Common myeloid progenitor, CD34-positive (primary cell): ENCODE data around the gene TMEM121.
"Not testable (repeated sequence)": the region's sequence is repeated elsewhere in the genome, so short reads cannot be mapped to it uniquely, and the experiment has no call there.

Experiments
- CTCF ChIA-PET: fragments of 350-600 bp; sonication (Branson Sonifier 250); formaldehyde crosslinking; loops from one replicate; lab custom pipeline; 2021; ENCODE audit warnings: antibody characterized with exemption; lab: Charles Lee
- POLR2A ChIA-PET: fragments of 350-600 bp; sonication (Branson Sonifier 250); formaldehyde crosslinking; loops from one replicate; lab custom pipeline; 2021; ENCODE audit warnings: antibody characterized with exemption; lab: Charles Lee
- DNase-seq, 3 donors: peaks; one replicate each; pipeline versions ENCODE4 v3.0.0 to v3.0.0-alpha.2; 2013
- H3K27ac ChIP-seq, 2 experiments: 1 replicate in 1 of 2; 2 replicates in 1 of 2; pipeline ENCODE4 v1.7.0; 2013; ENCODE audit warnings: inconsistent platforms in 2 of 2, low read length in 2 of 2, mild to moderate bottlenecking in 2 of 2, low read depth in 1 of 2, moderate library complexity in 1 of 2; ENCODE audit not compliant: severe bottlenecking in 2 of 2, insufficient read depth in 1 of 2, poor library complexity in 1 of 2
- H3K27me3 ChIP-seq, 5 experiments: replicated peaks in 2 of 5; 1 replicate in 3 of 5; 2 replicates in 2 of 5; pipeline versions ENCODE4 v1.6.1 to v1.7.0; 2013; ENCODE audit warnings: low read length in 4 of 5, mild to moderate bottlenecking in 2 of 5, moderate library complexity in 2 of 5, inconsistent platforms in 1 of 5; ENCODE audit not compliant: insufficient read depth in 5 of 5, control insufficient read depth in 4 of 5
- H3K36me3 ChIP-seq, 4 experiments: 1 replicate in 2 of 4; 2 replicates in 2 of 4; pipeline versions ENCODE4 v1.6.1 to v1.7.0; 2013; ENCODE audit warnings: low read length in 3 of 4, control low read depth in 1 of 4, mild to moderate bottlenecking in 1 of 4; ENCODE audit not compliant: control insufficient read depth in 4 of 4, insufficient read depth in 4 of 4
- H3K4me1 ChIP-seq, 4 experiments: 1 replicate in 3 of 4; 2 replicates in 1 of 4; pipeline versions ENCODE4 v1.6.1 to v1.7.1; 2013; ENCODE audit warnings: low read length in 3 of 4, mild to moderate bottlenecking in 3 of 4, control low read depth in 1 of 4, inconsistent platforms in 1 of 4, moderate library complexity in 1 of 4; ENCODE audit not compliant: control insufficient read depth in 4 of 4, insufficient read depth in 4 of 4; ENCODE audit errors: control extremely low read depth in 1 of 4
- H3K4me3 ChIP-seq, 7 experiments: 1 replicate in 4 of 7; 2 replicates in 3 of 7; pipeline versions ENCODE4 v1.5.1 to v1.7.0; 2013; ENCODE audit warnings: mild to moderate bottlenecking in 7 of 7, low read length in 6 of 7, moderate library complexity in 6 of 7, inconsistent platforms in 2 of 7, low read depth in 2 of 7, control low read depth in 1 of 7; ENCODE audit not compliant: insufficient read depth in 4 of 7, control insufficient read depth in 1 of 7; ENCODE audit errors: extremely low read depth in 1 of 7
- H3K9me3 ChIP-seq, 5 experiments: 1 replicate in 4 of 5; 2 replicates in 1 of 5; pipeline versions ENCODE4 v1.6.1 to v1.7.1; 2013; ENCODE audit warnings: low read length in 4 of 5, mild to moderate bottlenecking in 2 of 5, inconsistent platforms in 1 of 5, low read depth in 1 of 5, moderate library complexity in 1 of 5; ENCODE audit not compliant: control insufficient read depth in 4 of 5, insufficient read depth in 2 of 5; ENCODE audit errors: control extremely low read depth in 1 of 5
- WGBS: methylation state at CpG from one replicate; pipeline ENCODE4 v1.1.5; 2013; ENCODE audit not compliant: insufficient coverage; 5-methylcytosine and 5-hydroxymethylcytosine counted together

Gene TMEM121

DNA sequence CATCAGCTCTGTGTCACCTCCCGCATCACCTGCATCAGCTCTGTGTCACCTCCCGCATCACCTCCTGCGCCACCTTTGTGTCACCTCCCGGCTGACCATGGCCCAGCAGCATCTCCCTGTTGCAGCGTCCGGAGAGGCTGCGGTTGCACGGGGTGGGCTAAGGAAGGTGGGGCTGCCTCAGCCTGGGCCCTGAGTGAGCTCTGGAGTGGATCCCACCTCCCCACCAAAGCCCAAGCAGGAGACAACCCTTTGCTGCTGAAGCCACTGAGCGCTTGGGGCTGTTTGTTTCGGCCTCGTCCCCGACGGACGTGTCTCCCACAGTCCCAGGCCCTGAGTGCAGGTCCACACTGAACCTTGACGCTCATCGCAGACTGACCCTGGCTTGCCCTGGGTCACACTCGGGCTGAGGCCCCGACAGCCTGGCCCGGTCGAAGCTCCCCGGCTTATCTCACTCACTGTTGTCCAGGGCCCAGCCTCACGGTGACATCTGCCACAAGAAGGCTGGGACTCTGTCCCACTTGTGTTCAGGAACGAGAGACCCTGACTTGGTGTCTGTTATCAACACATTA is 12.2 kb downstream of the TMEM121 start:
- ChIA-PET CTCF (interaction anchor here (1.2 to 1.5 kb wide), 4 partner anchors 11 to 435 kb away, joined by 3 to 7 read pairs (median 3); no protein-coding TSS in a partner anchor), POLR2A (no interaction called here)
- peaks cover 0 to 4% (median 4%) of the 10 kb centered on the region in 5 experiments for H3K9me3 ChIP-seq

GRCh38 chr14:105540811-105541210 is 14.4 kb downstream of the TMEM121 start:
- ChIA-PET CTCF (no interaction called here), POLR2A (no interaction called here)
- Histone ChIP-seq H3K27me3 (peaks cover 0 to 11% (median 5%) of the 10 kb centered on the region in 5 experiments), H3K4me3 (no peak overlapping the region), H3K9me3 (peaks cover 1 to 7% (median 5%) of the 10 kb centered on the region in 5 experiments), H3K4me1 (no peaks in the 10 kb centered on the region), H3K36me3 (no peaks in the 10 kb centered on the region), H3K27ac (no peak overlapping the region)
- DNase-seq, result no peak
- 90% methylated on average over 6 of the region's 9 CpGs for WGBS

More for the DNA sequence above, 12.2 kb downstream of the TMEM121 start:
- Histone ChIP-seq H3K4me1 (no peaks in the 10 kb centered on the region), H3K36me3 (no peaks in the 10 kb centered on the region), H3K4me3 (no peak overlapping the region), H3K27ac (no peak overlapping the region), H3K27me3 (peaks cover 0 to 12% (median 6%) of the 10 kb centered on the region in 5 experiments)
- WGBS, result 91% methylated on average over 22 of the region's 23 CpGs
- no peak for DNase-seq

GRCh38 chr14:105541218-105541875 is 15.0 kb downstream of the TMEM121 start:
- peaks cover 1 to 7% (median 5%) of the 10 kb centered on the region in 5 experiments for H3K9me3 ChIP-seq
- H3K4me3 ChIP-seq, result no peak overlapping the region
- POLR2A ChIA-PET, result no interaction called here
- H3K36me3 ChIP-seq, result no peaks in the 10 kb centered on the region
- no peak overlapping the region for H3K27ac ChIP-seq
- CTCF ChIA-PET, result no interaction called here
- H3K4me1 ChIP-seq, result no peaks in the 10 kb centered on the region
- DNase-seq, result peak in 2 of 3 donors; percentile 55
- WGBS, result 94% methylated on average over 12 of the region's 19 CpGs
- peaks cover 0 to 6% (median 5%) of the 10 kb centered on the region in 5 experiments for H3K27me3 ChIP-seq

DNA sequence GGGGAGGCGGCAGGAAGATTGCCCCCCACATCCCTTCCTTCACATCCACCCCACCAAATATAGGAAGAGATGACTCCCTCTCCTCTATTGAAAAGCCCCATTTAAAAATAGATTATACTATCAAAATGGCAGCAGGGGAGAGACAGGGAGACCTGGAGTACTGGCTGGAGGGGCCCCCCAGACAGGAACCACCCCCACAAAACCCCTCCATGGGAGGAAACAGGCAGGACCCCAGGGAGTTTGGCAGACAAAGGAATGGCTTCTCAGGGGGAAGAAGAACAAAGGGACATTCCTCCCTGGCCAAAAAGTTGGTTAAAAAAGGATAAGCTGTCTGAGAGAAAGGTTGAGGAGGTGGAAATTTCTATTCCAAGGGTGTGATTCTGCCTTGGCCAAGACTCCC is 19.3 kb downstream of the TMEM121 start:
- DNase-seq, H3K4me1 ChIP-seq, H3K4me3 ChIP-seq, H3K36me3 ChIP-seq, H3K27ac ChIP-seq, H3K9me3 ChIP-seq, CTCF ChIA-PET, POLR2A ChIA-PET, H3K27me3 ChIP-seq: not testable (repeated sequence)
- WGBS, result no CpG with 5 or more reads among the region's 1 CpG

DNA sequence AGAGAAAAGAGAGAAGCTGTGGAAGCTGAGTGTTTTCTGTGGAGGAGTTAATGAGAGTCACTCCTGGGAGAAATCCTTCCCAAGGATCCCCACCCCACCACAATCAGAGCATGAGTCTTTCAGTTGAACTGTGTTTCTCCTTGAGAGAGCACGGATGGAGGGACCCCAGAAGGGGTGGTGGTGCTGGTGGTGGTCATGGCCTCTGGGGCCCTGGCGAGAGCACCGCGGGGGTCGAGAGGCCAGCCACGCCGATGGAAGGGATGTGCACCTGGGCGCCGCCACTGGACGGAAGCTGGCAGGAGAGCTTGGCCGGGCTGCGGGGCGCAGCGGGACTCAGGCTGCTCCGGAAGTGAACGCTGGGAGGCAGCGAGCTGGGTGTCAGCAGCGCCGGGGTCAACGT is 20.0 kb downstream of the TMEM121 start:
- no CpG with 5 or more reads among the region's 20 CpGs for WGBS
- CTCF ChIA-PET, H3K4me1 ChIP-seq, H3K9me3 ChIP-seq, DNase-seq, H3K36me3 ChIP-seq, H3K27me3 ChIP-seq, POLR2A ChIA-PET, H3K27ac ChIP-seq, H3K4me3 ChIP-seq: not testable (repeated sequence)

DNA sequence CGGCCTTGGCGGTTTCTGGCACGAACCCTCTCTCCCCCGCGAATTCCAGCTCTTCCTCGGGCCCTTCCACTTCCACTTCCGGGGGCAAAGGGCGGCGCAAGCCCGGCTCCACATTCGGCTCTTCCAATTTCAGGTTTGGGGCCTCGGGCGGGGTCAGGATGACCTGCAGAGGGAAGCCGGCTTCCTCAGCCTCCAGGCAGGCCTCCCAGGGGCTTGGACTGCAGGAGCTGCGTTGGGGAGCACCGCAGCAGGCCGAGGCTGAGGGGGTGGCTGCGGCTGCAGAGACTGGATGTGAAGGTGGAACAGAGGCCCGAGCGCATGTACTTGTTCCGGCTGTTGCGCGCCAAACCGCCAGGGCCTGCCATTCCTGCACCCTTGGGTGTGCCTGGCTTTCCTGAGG is 20.7 kb downstream of the TMEM121 start:
- H3K4me1 ChIP-seq, DNase-seq, H3K4me3 ChIP-seq, H3K9me3 ChIP-seq, CTCF ChIA-PET, H3K27ac ChIP-seq, POLR2A ChIA-PET, H3K27me3 ChIP-seq, H3K36me3 ChIP-seq: not testable (repeated sequence)
- 95% methylated on average over 8 of the region's 24 CpGs for WGBS

- Histone ChIP-seq H3K27ac (no peak overlapping the region), H3K4me3 (no peak overlapping the region), H3K4me1 (no peaks in the 10 kb centered on the region), H3K36me3 (no peaks in the 10 kb centered on the region), H3K27me3 (peaks cover 0 to 3% (median 0%) of the 10 kb centered on the region in 5 experiments), H3K9me3 (peaks cover 0 to 7% (median 5%) of the 10 kb centered on the region in 5 experiments)
- no peak for DNase-seq
- whole genome bisulfite sequencing, result 95% methylated on average over 33 of the region's 38 CpGs
- CTCF ChIA-PET, result interaction anchor here (1.4 kb wide), 1 partner anchor 11 kb away, joined by 4 read pairs; no protein-coding TSS in a partner anchor
- POLR2A ChIA-PET, result no interaction called here
Observed at GRCh38 chr14:105547741-105548169, 21.4 kb downstream of the TMEM121 start.
